NB4 (cell line): ENCODE results near the gene CDH12.

Experiments used
- TF ChIP-seq, protein P1 (sequence below): IDR thresholded peaks from one replicate; pipeline ENCODE4 v1.5.1; 2012; ENCODE audit warnings: low read depth, low read length
- TF ChIP-seq, protein P2 (sequence below): IDR thresholded peaks from 2 replicates; pipeline ENCODE4 v1.6.1; 2011; ENCODE audit warnings: low read depth, low read length

DNA sequence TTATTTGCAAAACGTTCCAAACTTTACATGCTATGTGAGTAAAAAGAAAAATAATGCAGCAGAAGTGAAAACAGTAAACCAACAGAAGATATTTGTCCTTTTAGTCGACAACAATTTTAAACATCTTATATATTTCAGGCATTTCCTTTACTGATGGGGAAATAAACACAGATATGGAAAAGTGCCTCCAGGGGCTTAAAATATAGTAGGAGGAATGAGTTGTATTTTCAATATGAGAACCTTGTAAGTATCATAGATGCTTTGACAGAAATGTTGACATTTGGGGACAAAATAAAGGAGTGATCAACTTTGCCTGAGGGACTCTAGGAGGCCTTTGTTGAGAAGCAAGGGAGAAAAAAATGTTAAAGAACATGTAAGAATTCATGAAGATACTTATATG, 1043.5 kb downstream of the CDH12 start:
- TF ChIP-seq, protein P1, sequence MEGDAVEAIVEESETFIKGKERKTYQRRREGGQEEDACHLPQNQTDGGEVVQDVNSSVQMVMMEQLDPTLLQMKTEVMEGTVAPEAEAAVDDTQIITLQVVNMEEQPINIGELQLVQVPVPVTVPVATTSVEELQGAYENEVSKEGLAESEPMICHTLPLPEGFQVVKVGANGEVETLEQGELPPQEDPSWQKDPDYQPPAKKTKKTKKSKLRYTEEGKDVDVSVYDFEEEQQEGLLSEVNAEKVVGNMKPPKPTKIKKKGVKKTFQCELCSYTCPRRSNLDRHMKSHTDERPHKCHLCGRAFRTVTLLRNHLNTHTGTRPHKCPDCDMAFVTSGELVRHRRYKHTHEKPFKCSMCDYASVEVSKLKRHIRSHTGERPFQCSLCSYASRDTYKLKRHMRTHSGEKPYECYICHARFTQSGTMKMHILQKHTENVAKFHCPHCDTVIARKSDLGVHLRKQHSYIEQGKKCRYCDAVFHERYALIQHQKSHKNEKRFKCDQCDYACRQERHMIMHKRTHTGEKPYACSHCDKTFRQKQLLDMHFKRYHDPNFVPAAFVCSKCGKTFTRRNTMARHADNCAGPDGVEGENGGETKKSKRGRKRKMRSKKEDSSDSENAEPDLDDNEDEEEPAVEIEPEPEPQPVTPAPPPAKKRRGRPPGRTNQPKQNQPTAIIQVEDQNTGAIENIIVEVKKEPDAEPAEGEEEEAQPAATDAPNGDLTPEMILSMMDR: no peak
- TF ChIP-seq, protein P2, sequence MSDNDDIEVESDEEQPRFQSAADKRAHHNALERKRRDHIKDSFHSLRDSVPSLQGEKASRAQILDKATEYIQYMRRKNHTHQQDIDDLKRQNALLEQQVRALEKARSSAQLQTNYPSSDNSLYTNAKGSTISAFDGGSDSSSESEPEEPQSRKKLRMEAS: no peak
